K562 (cell line): ENCODE data around the gene PPP3CA. TPM values are rescaled to one million over a fixed set of nuclear protein-coding genes. Genes with fewer than 3 reads are reported as not detected.

Experiments used
- ATAC-seq: fragments of 200-7000 bp; cut with Tn5 transposase; 3 replicates; pipeline ENCODE4 v1.9.1; 2020; ENCODE audit warnings: moderate library complexity
- BruUV-seq: library from RNA; stranded (reverse); fragments of 400-500 nt; replicated peaks from 2 replicates; lab custom pipeline; 2021; lab: Mats Ljungman, UMichigan
- CTCF ChIA-PET: fragments of 300-600 bp; formaldehyde crosslinking; extraction: SDS; loops from one replicate; lab custom pipeline; 2021; ENCODE audit warnings: low intra/inter-chr PET ratio; lab: Yijun Ruan, JAX
- POLR2A ChIA-PET: fragments of 300-600, 350-650 bp; sonication (Branson Sonifier 250); formaldehyde crosslinking; extraction: SDS; loops from one replicate; lab custom pipeline; 2021; ENCODE audit warnings: antibody characterized with exemption, inconsistent platforms; lab: Yijun Ruan, JAX
- DNase-seq, 4 experiments: peaks; one replicate each; pipeline versions ENCODE4 v3.0.0 to v3.0.0-alpha.2; 2011 to 2018; ENCODE audit warnings: low spot score in 3 of 4, mixed read lengths in 3 of 4; ENCODE audit errors: extremely low read depth in 1 of 4
- FAIRE-seq: peaks from 2 replicates; lab custom pipeline; 2011; peaks lifted over from hg19 to GRCh38; lab: Jason Lieb, UNC
- H2AFZ ChIP-seq: 2 replicates; pipeline ENCODE4 v1.6.0; 2011; ENCODE audit warnings: low read depth, low read length, control low read depth, inconsistent platforms
- H3K27ac ChIP-seq: fragments of 200-600 bp; 3 replicates; pipeline ENCODE4 v1.8.0; 2011; ENCODE audit warnings: low read depth, mild to moderate bottlenecking, control low read depth, inconsistent platforms, low read length, moderate library complexity, mixed read lengths; ENCODE audit errors: extremely low read depth
- H3K27me3 ChIP-seq, 2 experiments: fragments of 300-600 bp in 1 of 2; 2 replicates in 1 of 2; 3 replicates in 1 of 2; pipeline versions ENCODE4 v1.6.0 to v1.8.0; 2011; ENCODE audit warnings: inconsistent platforms in 2 of 2, low read length in 2 of 2, mild to moderate bottlenecking in 1 of 2, mixed read lengths in 1 of 2, moderate library complexity in 1 of 2; ENCODE audit not compliant: control insufficient read depth in 2 of 2, insufficient read depth in 2 of 2
- H3K36me3 ChIP-seq: fragments of 300-600 bp; 3 replicates; pipeline ENCODE4 v1.8.0; 2011; ENCODE audit warnings: mild to moderate bottlenecking, low read length, inconsistent platforms; ENCODE audit not compliant: control insufficient read depth, insufficient read depth
- H3K4me1 ChIP-seq, 2 experiments: fragments of 200-600 bp in 1 of 2; replicated peaks in 1 of 2; 2 replicates in 1 of 2; 3 replicates in 1 of 2; pipeline versions ENCODE4 v1.5.1 to v1.8.0; 2011; ENCODE audit warnings: inconsistent platforms in 2 of 2, low read length in 2 of 2, mild to moderate bottlenecking in 1 of 2, mixed read lengths in 1 of 2, moderate library complexity in 1 of 2; ENCODE audit not compliant: control insufficient read depth in 2 of 2, insufficient read depth in 2 of 2
- H3K4me2 ChIP-seq: 2 replicates; pipeline ENCODE4 v1.6.1; 2011; ENCODE audit warnings: low read length, control low read depth, inconsistent platforms, mixed read lengths; ENCODE audit not compliant: insufficient read depth
- H3K4me3 ChIP-seq: fragments of 200-600 bp; sonication (generic), shearing (Covaris generic); 2 replicates; pipeline ENCODE4 v1.5.1; 2016; ENCODE audit warnings: control low read depth, inconsistent platforms
- H3K79me2 ChIP-seq: fragments of 200-600 bp; 3 replicates; pipeline ENCODE4 v1.8.0; 2011; ENCODE audit warnings: low read length, inconsistent platforms; ENCODE audit not compliant: control insufficient read depth, insufficient read depth
- H3K9ac ChIP-seq, 2 experiments: 2 replicates each; pipeline versions ENCODE4 v1.6.0 to v1.6.1; 2011; ENCODE audit warnings: low read depth in 2 of 2, low read length in 2 of 2, control low read depth in 1 of 2, inconsistent platforms in 1 of 2, mild to moderate bottlenecking in 1 of 2, mixed read lengths in 1 of 2; ENCODE audit not compliant: insufficient read depth in 1 of 2
- H3K9me1 ChIP-seq: one replicate; pipeline ENCODE4 v1.6.0; 2011; ENCODE audit warnings: inconsistent platforms, mild to moderate bottlenecking, low read length, moderate library complexity; ENCODE audit not compliant: control insufficient read depth, insufficient read depth
- H3K9me3 ChIP-seq: replicated peaks from 2 replicates; pipeline ENCODE4 v1.5.1; 2011; ENCODE audit warnings: low read depth, low read length, inconsistent platforms; ENCODE audit not compliant: control insufficient read depth, insufficient read depth
- H4K20me1 ChIP-seq: replicated peaks from 2 replicates; pipeline ENCODE4 v1.6.1; 2011; ENCODE audit warnings: low read length, inconsistent platforms, mixed read lengths; ENCODE audit not compliant: control insufficient read depth, insufficient read depth
- FOSL1 ChIP-seq: fragments of 200-800 bp; sonication (Bioruptor generic); conservative IDR thresholded peaks from 2 replicates; pipeline ENCODE4 v1.6.1; 2016; ENCODE audit warnings: missing genetic modification characterization, missing compliant biosample characterization
- GABPA ChIP-seq: fragments of 200-800 bp; sonication (Bioruptor generic); conservative IDR thresholded peaks from 2 replicates; pipeline ENCODE4 v1.6.1; 2016; ENCODE audit warnings: low read depth, missing genetic modification characterization, missing compliant biosample characterization
- KHSRP ChIP-seq: fragments of 450-650 bp; IDR thresholded peaks from 2 replicates; pipeline ENCODE4 v1.6.1; 2017
- NFIC ChIP-seq: fragments of 450-650 bp; IDR thresholded peaks from 2 replicates; pipeline ENCODE4 v1.6.1; 2017; ENCODE audit warnings: mild to moderate bottlenecking, inconsistent platforms
- POU5F1 ChIP-seq: fragments of 150-350 bp; IDR thresholded peaks from 2 replicates; pipeline ENCODE4 v1.6.1; 2014; ENCODE audit warnings: borderline replicate concordance, low read length, low read depth, mild to moderate bottlenecking; ENCODE audit not compliant: partially characterized antibody
- TAF7 ChIP-seq: fragments of 450-650 bp; IDR thresholded peaks from 2 replicates; pipeline ENCODE4 v1.6.1; 2016; ENCODE audit warnings: missing genetic modification characterization, missing compliant biosample characterization
- WGBS: fragments of 100-300 bp; shearing (Covaris generic); methylation state at CpG from one replicate; pipeline ENCODE4 v1.1.6; 2016; ENCODE audit warnings: low coverage, mixed read lengths; ENCODE audit not compliant: insufficient coverage; ENCODE audit errors: missing lambda C conversion rate; 5-methylcytosine and 5-hydroxymethylcytosine counted together
- in situ Hi-C: fragments of 300-500 bp; cut with MboI; formaldehyde crosslinking; loops from 4 replicates; pipeline ENCODE4 v1.15.0; 2018; ENCODE audit warnings: inconsistent platforms, mixed read lengths
- intact Hi-C: fragments of 100-400 bp; cut with micrococcal nuclease; formaldehyde crosslinking; loops from 2 replicates; pipeline ENCODE4 v1.14.2; 2022
- polyA plus RNA-seq, 8 experiments: library from polyadenylated mRNA; depleted of rRNA in 4 of 8; stranded (reverse) in 5 of 8; unstranded in 3 of 8; fragments of >200 nt; fragmentation: Nextera tagmentation in 2 of 8; fragmentation: Illumina TruSeq in 1 of 8; extraction: Ambion mirVana in 2 of 8; extraction: Trizol in 1 of 8; gene quantifications; 2 replicates each; pipeline versions ENCODE4 v1.2.1 to v1.2.3, GENCODE V29; 2011 to 2014; ENCODE audit warnings: inconsistent platforms in 1 of 8, missing spikeins in 1 of 8
- total RNA-seq, 7 experiments: library from RNA; depleted of rRNA in 6 of 7; stranded (reverse); fragments of >200 nt in 6 of 7; fragmentation: Illumina TruSeq in 2 of 7; extraction: Trizol in 2 of 7; gene quantifications; 2 replicates each; pipeline versions ENCODE4 v1.2.1 to v1.2.3, GENCODE V29; 2011 to 2021; ENCODE audit warnings: low replicate concordance in 1 of 7
- TF ChIP-seq, protein P1 (sequence below): fragments of 250-450 bp; sonication (Bioruptor Pico); IDR thresholded peaks from 2 replicates; pipeline ENCODE4 v1.8.0; 2021; ENCODE audit warnings: moderate library complexity, mild to moderate bottlenecking, inconsistent platforms
- TF ChIP-seq, protein P2 (sequence below): sonication (generic); formaldehyde crosslinking; IDR thresholded peaks from 2 replicates; pipeline ENCODE4 v1.8.0; 2022; ENCODE audit warnings: mild to moderate bottlenecking, missing genetic modification reagents
- TF ChIP-seq, protein P3 (sequence below): fragments of 450-650 bp; formaldehyde crosslinking; conservative IDR thresholded peaks from 2 replicates; pipeline ENCODE4 v1.4.0; 2022; ENCODE audit warnings: mild to moderate bottlenecking, missing genetic modification characterization
- TF ChIP-seq, protein P4 (sequence below): fragments of 250-450 bp; sonication (Bioruptor Pico); IDR thresholded peaks from 2 replicates; pipeline ENCODE4 v1.4.0; 2020; ENCODE audit warnings: mild to moderate bottlenecking, moderate library complexity, borderline replicate concordance

The PPP3CA gene
- total and polyA plus RNA-seq, 9 of the 15 experiments (the other 6 are each of a cell fraction or from before 2014, with no cell fraction given): 0.94 to 3.2 (median 1.6) TPM

DNA sequence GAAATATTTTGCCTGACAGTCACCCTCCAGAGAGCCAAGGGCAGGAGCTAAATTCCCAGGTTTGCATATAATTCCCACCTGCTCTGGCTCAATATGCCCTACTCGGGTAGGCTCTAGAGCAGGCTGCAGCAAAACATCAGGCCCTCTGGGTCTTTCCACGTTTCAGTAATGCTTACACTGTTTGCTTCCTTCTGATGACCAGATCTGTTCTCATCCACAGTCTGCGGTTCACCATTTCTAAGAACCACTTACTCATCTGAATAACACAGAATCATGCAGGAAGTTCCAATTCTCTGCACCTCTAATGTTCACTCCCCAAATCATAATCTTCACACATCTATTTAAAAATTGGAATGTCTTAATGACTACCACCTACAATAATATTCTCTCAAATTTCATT, 141.4 kb downstream of the PPP3CA start:
- Histone ChIP-seq H3K36me3 (no peaks in the 10 kb centered on the region), H3K27me3 (no peaks in the 10 kb centered on the region), H3K9ac (no peak overlapping the region), H3K4me1 (no peaks in the 10 kb centered on the region), H3K4me2 (no peak overlapping the region), H4K20me1 (no peaks in the 10 kb centered on the region), H3K79me2 (no peaks in the 10 kb centered on the region), H3K9me1 (no peaks in the 10 kb centered on the region), H3K9me3 (no peaks in the 10 kb centered on the region; the same call in 1 of the 2 replicates), H2AFZ (no peak overlapping the region), H3K27ac (no peak overlapping the region), H3K4me3 (no peak overlapping the region)
- no TSS peak for BruUV-seq
- no peak for ATAC-seq
- CTCF ChIA-PET: no interaction called here
- peak in 1 of 4 experiments; percentile 11 for DNase-seq
- intact Hi-C loops (no loop called here), in situ Hi-C loops (no loop called here)
- 0% methylated on average over 3 of the region's 3 CpGs for WGBS
- TF ChIP-seq GABPA (tag) (peak; percentile 52), FOSL1 (tag) (0 out of 2 replicates have a peak, but pooled peaks have one; percentile 29)
- TF ChIP-seq, protein P1, sequence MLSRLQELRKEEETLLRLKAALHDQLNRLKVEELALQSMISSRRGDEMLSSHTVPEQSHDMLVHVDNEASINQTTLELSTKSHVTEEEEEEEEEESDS (CRISPR knock-in tag): no peak
- POLR2A ChIA-PET: no interaction called here
- FAIRE-seq: no peak

DNA sequence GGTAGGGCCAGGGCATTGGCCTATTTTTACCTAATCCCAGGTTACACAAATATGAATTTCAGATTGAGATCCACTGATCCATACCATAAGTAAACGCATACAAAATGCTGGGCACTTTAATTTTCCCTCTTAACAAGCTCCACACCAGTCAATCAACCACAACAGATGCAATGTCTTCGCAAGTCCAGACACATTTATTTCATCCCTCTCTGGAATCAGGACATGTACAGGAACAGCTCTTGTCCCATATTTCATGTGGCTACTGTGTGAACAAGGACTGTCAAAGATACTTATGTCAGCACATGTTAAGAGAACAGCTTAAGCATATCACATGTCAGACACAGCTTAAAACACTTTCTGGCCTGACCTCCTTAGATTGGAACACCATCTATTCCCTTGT, 145.9 kb downstream of the PPP3CA start:
- H3K4me3 ChIP-seq: no peak overlapping the region
- H3K4me1 ChIP-seq: no peaks in the 10 kb centered on the region
- H3K27me3 ChIP-seq: no peaks in the 10 kb centered on the region
- POLR2A ChIA-PET: no interaction called here
- no peaks in the 10 kb centered on the region; the same call in 1 of the 2 replicates for H3K9me3 ChIP-seq
- intact Hi-C loops: no loop called here
- 0% methylated on average over 2 of the region's 2 CpGs for WGBS
- FAIRE-seq (no peak), DNase-seq (no peak), ATAC-seq (no peak)
- CTCF ChIA-PET: no interaction called here
- H3K9ac ChIP-seq: no peak overlapping the region
- no peaks in the 10 kb centered on the region for H4K20me1 ChIP-seq
- no peaks in the 10 kb centered on the region for H3K79me2 ChIP-seq
- H2AFZ ChIP-seq: no peak overlapping the region
- H3K36me3 ChIP-seq: no peaks in the 10 kb centered on the region
- H3K4me2 ChIP-seq: no peak overlapping the region
- no peak overlapping the region for H3K27ac ChIP-seq
- BruUV-seq: no TSS peak
- in situ Hi-C loops: no loop called here
- no peaks in the 10 kb centered on the region for H3K9me1 ChIP-seq
- TF ChIP-seq NFIC (no peak), TAF7 (tag) (no peak), POU5F1 (no peak), KHSRP (no peak)
- TF ChIP-seq, protein P2, sequence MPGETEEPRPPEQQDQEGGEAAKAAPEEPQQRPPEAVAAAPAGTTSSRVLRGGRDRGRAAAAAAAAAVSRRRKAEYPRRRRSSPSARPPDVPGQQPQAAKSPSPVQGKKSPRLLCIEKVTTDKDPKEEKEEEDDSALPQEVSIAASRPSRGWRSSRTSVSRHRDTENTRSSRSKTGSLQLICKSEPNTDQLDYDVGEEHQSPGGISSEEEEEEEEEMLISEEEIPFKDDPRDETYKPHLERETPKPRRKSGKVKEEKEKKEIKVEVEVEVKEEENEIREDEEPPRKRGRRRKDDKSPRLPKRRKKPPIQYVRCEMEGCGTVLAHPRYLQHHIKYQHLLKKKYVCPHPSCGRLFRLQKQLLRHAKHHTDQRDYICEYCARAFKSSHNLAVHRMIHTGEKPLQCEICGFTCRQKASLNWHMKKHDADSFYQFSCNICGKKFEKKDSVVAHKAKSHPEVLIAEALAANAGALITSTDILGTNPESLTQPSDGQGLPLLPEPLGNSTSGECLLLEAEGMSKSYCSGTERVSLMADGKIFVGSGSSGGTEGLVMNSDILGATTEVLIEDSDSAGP (CRISPR knock-in tag): no peak
- TF ChIP-seq, protein P3, sequence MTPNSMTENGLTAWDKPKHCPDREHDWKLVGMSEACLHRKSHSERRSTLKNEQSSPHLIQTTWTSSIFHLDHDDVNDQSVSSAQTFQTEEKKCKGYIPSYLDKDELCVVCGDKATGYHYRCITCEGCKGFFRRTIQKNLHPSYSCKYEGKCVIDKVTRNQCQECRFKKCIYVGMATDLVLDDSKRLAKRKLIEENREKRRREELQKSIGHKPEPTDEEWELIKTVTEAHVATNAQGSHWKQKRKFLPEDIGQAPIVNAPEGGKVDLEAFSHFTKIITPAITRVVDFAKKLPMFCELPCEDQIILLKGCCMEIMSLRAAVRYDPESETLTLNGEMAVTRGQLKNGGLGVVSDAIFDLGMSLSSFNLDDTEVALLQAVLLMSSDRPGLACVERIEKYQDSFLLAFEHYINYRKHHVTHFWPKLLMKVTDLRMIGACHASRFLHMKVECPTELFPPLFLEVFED: no peak
- TF ChIP-seq, protein P4, sequence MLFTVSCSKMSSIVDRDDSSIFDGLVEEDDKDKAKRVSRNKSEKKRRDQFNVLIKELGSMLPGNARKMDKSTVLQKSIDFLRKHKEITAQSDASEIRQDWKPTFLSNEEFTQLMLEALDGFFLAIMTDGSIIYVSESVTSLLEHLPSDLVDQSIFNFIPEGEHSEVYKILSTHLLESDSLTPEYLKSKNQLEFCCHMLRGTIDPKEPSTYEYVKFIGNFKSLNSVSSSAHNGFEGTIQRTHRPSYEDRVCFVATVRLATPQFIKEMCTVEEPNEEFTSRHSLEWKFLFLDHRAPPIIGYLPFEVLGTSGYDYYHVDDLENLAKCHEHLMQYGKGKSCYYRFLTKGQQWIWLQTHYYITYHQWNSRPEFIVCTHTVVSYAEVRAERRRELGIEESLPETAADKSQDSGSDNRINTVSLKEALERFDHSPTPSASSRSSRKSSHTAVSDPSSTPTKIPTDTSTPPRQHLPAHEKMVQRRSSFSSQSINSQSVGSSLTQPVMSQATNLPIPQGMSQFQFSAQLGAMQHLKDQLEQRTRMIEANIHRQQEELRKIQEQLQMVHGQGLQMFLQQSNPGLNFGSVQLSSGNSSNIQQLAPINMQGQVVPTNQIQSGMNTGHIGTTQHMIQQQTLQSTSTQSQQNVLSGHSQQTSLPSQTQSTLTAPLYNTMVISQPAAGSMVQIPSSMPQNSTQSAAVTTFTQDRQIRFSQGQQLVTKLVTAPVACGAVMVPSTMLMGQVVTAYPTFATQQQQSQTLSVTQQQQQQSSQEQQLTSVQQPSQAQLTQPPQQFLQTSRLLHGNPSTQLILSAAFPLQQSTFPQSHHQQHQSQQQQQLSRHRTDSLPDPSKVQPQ: no peak
